WTC11 (cell line): ENCODE data around the gene FYN. TPM values are rescaled to one million over a fixed set of nuclear protein-coding genes. Genes with fewer than 3 reads are reported as not detected.

Source experiments
- ATAC-seq: fragments of 200-7000 bp; cut with Tn5 transposase; 2 replicates; pipeline ENCODE4 v1.10.0; 2021; ENCODE audit warnings: mild to moderate bottlenecking, moderate library complexity
- CTCF ChIA-PET: fragments of 300-600 bp; sonication (Branson Sonifier 250); formaldehyde crosslinking; loops from one replicate; lab custom pipeline; 2021; ENCODE audit warnings: antibody characterized with exemption; lab: Charles Lee
- POLR2A ChIA-PET: fragments of 350-600 bp; sonication (Branson Sonifier 250); formaldehyde crosslinking; loops from one replicate; lab custom pipeline; 2021; ENCODE audit warnings: antibody characterized with exemption; lab: Charles Lee
- DNase-seq: peaks from one replicate; pipeline ENCODE4 v3.0.0; 2021; ENCODE audit warnings: low spot score
- H3K27ac Mint-ChIP-seq: 2 replicates; pipeline ENCODE4 v1.8.0; 2021; ENCODE audit warnings: mixed read lengths
- H3K27me3 Mint-ChIP-seq: 2 replicates; pipeline ENCODE4 v1.8.0; 2021; ENCODE audit warnings: low read depth, mild to moderate bottlenecking, moderate library complexity, mixed read lengths
- H3K36me3 Mint-ChIP-seq: 2 replicates; pipeline ENCODE4 v1.8.0; 2021; ENCODE audit warnings: mixed read lengths
- H3K4me1 Mint-ChIP-seq: 2 replicates; pipeline ENCODE4 v1.8.0; 2022; ENCODE audit warnings: mixed read lengths
- H3K4me3 Mint-ChIP-seq: 2 replicates; pipeline ENCODE4 v1.8.0; 2021; ENCODE audit warnings: mild to moderate bottlenecking, moderate library complexity, mixed read lengths
- H3K9me3 Mint-ChIP-seq: 2 replicates; pipeline ENCODE4 v1.8.0; 2021; ENCODE audit warnings: mixed read lengths
- CBFB ChIP-seq: sonication (generic); formaldehyde crosslinking; IDR thresholded peaks from 2 replicates; pipeline ENCODE4 v1.8.1; 2022; ENCODE audit warnings: mild to moderate bottlenecking, low read depth, missing genetic modification reagents
- ELF4 ChIP-seq: sonication (generic); formaldehyde crosslinking; IDR thresholded peaks from 2 replicates; pipeline ENCODE4 v1.8.1; 2022; ENCODE audit warnings: low read depth, mild to moderate bottlenecking, moderate library complexity, missing genetic modification reagents
- EMX1 ChIP-seq: fragments of 250-450 bp; sonication (Bioruptor Pico); IDR thresholded peaks from 2 replicates; pipeline ENCODE4 v1.8.0; 2021; ENCODE audit warnings: mild to moderate bottlenecking
- FOXK1 ChIP-seq: sonication (generic); formaldehyde crosslinking; IDR thresholded peaks from 2 replicates; pipeline ENCODE4 v1.8.0; 2022; ENCODE audit warnings: mild to moderate bottlenecking, moderate library complexity, missing genetic modification reagents
- JAZF1 ChIP-seq: fragments of 250-450 bp; sonication (Bioruptor Pico); IDR thresholded peaks from 2 replicates; pipeline ENCODE4 v1.9.0; 2021; ENCODE audit warnings: moderate library complexity, mild to moderate bottlenecking, inconsistent platforms
- MXD4 ChIP-seq: fragments of 250-450 bp; sonication (Bioruptor Pico); IDR thresholded peaks from 2 replicates; pipeline ENCODE4 v1.8.0; 2021; ENCODE audit warnings: mild to moderate bottlenecking, moderate library complexity, borderline replicate concordance
- NFATC4 ChIP-seq: fragments of 250-450 bp; sonication (Bioruptor Pico); IDR thresholded peaks from 2 replicates; pipeline ENCODE4 v1.9.0; 2021; ENCODE audit warnings: mild to moderate bottlenecking
- OVOL2 ChIP-seq: fragments of 250-450 bp; sonication (Bioruptor Pico); IDR thresholded peaks from 2 replicates; pipeline ENCODE4 v1.9.0; 2021; ENCODE audit warnings: mild to moderate bottlenecking, borderline replicate concordance
- PRRX2 ChIP-seq: fragments of 250-450 bp; sonication (Bioruptor Pico); IDR thresholded peaks from 2 replicates; pipeline ENCODE4 v1.8.0; 2021; ENCODE audit warnings: mild to moderate bottlenecking
- RORB ChIP-seq: fragments of 250-450 bp; sonication (Bioruptor Pico); IDR thresholded peaks from 2 replicates; pipeline ENCODE4 v1.9.0; 2021; ENCODE audit warnings: mild to moderate bottlenecking
- TCF7 ChIP-seq: sonication (generic); formaldehyde crosslinking; IDR thresholded peaks from 2 replicates; pipeline ENCODE4 v1.8.0; 2022; ENCODE audit warnings: mild to moderate bottlenecking, low read depth, missing genetic modification reagents, moderate library complexity
- ZNF232 ChIP-seq: sonication (generic); formaldehyde crosslinking; IDR thresholded peaks from 2 replicates; pipeline ENCODE4 v1.8.0; 2022; ENCODE audit warnings: mild to moderate bottlenecking, missing genetic modification reagents
- ZNF263 ChIP-seq: sonication (generic); formaldehyde crosslinking; IDR thresholded peaks from 2 replicates; pipeline ENCODE4 v1.8.1; 2022; ENCODE audit warnings: low read depth, mild to moderate bottlenecking, moderate library complexity, missing genetic modification reagents
- ZNF423 ChIP-seq: fragments of 250-450 bp; sonication (Bioruptor Pico); IDR thresholded peaks from 2 replicates; pipeline ENCODE4 v2.1.2; 2022; ENCODE audit warnings: mild to moderate bottlenecking, moderate library complexity
- total RNA-seq: library from RNA; stranded (reverse); gene quantifications from 3 replicates; pipeline ENCODE4 v1.2.3, GENCODE V29; 2021
- TF ChIP-seq, protein P1 (sequence below): fragments of 250-450 bp; sonication (Bioruptor Pico); IDR thresholded peaks from 2 replicates; pipeline ENCODE4 v1.9.0; 2021; ENCODE audit warnings: moderate library complexity, mild to moderate bottlenecking, inconsistent platforms, borderline replicate concordance
- TF ChIP-seq, protein P2 (sequence below): fragments of 250-450 bp; sonication (Bioruptor Pico); IDR thresholded peaks from 2 replicates; pipeline ENCODE4 v1.8.0; 2021; ENCODE audit warnings: mild to moderate bottlenecking
- TF ChIP-seq, protein P3 (sequence below): sonication (generic); formaldehyde crosslinking; IDR thresholded peaks from 2 replicates; pipeline ENCODE4 v1.8.0; 2022; ENCODE audit warnings: missing genetic modification reagents
- TF ChIP-seq, protein P4 (sequence below): sonication (generic); formaldehyde crosslinking; IDR thresholded peaks from 2 replicates; pipeline ENCODE4 v1.8.0; 2022; ENCODE audit warnings: mild to moderate bottlenecking, missing genetic modification reagents
- TF ChIP-seq, protein P5 (sequence below): sonication (generic); formaldehyde crosslinking; IDR thresholded peaks from 2 replicates; pipeline ENCODE4 v1.8.1; 2023; ENCODE audit warnings: mild to moderate bottlenecking, missing genetic modification reagents
- TF ChIP-seq, protein P6 (sequence below): fragments of 200-600 bp; IDR thresholded peaks from 2 replicates; pipeline ENCODE4 v1.8.0; 2022; ENCODE audit warnings: antibody characterized with exemption
- TF ChIP-seq, protein P7 (sequence below): sonication (generic); formaldehyde crosslinking; IDR thresholded peaks from 2 replicates; pipeline ENCODE4 v1.8.1; 2023; ENCODE audit warnings: mild to moderate bottlenecking, moderate library complexity, missing genetic modification reagents
- TF ChIP-seq, protein P8 (sequence below): sonication (generic); formaldehyde crosslinking; IDR thresholded peaks from 2 replicates; pipeline ENCODE4 v1.8.1; 2023; ENCODE audit warnings: mild to moderate bottlenecking, missing genetic modification reagents, moderate library complexity

FYN gene
- total RNA-seq, 1 experiment from 2014 or later = 63.9 TPM

DNA sequence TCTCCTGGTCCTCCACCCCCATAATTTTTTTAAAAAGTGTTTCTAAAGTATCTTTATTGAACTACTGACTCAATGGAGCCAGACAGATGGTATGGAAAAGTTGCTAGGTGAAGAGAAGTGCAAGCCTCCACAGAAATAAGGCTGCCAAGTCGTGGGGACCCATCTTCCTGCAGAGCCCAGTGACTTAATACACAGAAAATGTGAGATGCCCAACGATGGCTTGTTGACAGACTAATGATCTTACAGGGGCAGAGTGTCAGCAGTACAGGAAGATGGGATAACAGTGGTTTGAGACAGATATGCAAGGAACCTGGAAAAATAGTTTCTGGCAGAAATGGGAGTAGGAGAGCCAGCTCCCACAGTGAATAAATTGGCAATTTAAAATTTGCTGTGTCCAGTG is 43.3 kb downstream of the FYN start:
- Mint-ChIP-seq H3K27ac (peak overlapping the region; percentile 12; the same call in 1 of the 2 replicates), H3K4me3 (no peak overlapping the region), H3K36me3 (no peaks in the 10 kb centered on the region), H3K4me1 (no peaks in the 10 kb centered on the region), H3K9me3 (no peaks in the 10 kb centered on the region), H3K27me3 (no peaks in the 10 kb centered on the region; the same call in 1 of the 2 replicates)
- ChIA-PET POLR2A (interaction anchor here (1.0 kb wide), 1 partner anchor 36 kb away, joined by 3 read pairs; no protein-coding TSS in a partner anchor), CTCF (no interaction called here)
- DNase-seq (no peak), ATAC-seq (no peak)
- TF ChIP-seq ZNF423 (CRISPR knock-in tag) (no peak), FOXK1 (CRISPR knock-in tag) (no peak), ZNF263 (CRISPR knock-in tag) (no peak), ZNF232 (CRISPR knock-in tag) (no peak), OVOL2 (CRISPR knock-in tag) (no peak), JAZF1 (CRISPR knock-in tag) (no peak), EMX1 (CRISPR knock-in tag) (no peak), RORB (no peak), TCF7 (CRISPR knock-in tag) (no peak), PRRX2 (CRISPR knock-in tag) (no peak)
- TF ChIP-seq, protein P1, sequence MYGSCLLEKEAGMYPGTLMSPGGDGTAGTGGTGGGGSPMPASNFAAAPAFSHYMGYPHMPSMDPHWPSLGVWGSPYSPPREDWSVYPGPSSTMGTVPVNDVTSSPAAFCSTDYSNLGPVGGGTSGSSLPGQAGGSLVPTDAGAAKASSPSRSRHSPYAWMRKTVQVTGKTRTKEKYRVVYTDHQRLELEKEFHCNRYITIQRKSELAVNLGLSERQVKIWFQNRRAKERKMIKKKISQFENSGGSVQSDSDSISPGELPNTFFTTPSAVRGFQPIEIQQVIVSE (CRISPR knock-in tag) = no peak
- TF ChIP-seq, protein P2, sequence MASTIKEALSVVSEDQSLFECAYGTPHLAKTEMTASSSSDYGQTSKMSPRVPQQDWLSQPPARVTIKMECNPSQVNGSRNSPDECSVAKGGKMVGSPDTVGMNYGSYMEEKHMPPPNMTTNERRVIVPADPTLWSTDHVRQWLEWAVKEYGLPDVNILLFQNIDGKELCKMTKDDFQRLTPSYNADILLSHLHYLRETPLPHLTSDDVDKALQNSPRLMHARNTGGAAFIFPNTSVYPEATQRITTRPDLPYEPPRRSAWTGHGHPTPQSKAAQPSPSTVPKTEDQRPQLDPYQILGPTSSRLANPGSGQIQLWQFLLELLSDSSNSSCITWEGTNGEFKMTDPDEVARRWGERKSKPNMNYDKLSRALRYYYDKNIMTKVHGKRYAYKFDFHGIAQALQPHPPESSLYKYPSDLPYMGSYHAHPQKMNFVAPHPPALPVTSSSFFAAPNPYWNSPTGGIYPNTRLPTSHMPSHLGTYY (CRISPR knock-in tag) = no peak
- TF ChIP-seq, protein P3, sequence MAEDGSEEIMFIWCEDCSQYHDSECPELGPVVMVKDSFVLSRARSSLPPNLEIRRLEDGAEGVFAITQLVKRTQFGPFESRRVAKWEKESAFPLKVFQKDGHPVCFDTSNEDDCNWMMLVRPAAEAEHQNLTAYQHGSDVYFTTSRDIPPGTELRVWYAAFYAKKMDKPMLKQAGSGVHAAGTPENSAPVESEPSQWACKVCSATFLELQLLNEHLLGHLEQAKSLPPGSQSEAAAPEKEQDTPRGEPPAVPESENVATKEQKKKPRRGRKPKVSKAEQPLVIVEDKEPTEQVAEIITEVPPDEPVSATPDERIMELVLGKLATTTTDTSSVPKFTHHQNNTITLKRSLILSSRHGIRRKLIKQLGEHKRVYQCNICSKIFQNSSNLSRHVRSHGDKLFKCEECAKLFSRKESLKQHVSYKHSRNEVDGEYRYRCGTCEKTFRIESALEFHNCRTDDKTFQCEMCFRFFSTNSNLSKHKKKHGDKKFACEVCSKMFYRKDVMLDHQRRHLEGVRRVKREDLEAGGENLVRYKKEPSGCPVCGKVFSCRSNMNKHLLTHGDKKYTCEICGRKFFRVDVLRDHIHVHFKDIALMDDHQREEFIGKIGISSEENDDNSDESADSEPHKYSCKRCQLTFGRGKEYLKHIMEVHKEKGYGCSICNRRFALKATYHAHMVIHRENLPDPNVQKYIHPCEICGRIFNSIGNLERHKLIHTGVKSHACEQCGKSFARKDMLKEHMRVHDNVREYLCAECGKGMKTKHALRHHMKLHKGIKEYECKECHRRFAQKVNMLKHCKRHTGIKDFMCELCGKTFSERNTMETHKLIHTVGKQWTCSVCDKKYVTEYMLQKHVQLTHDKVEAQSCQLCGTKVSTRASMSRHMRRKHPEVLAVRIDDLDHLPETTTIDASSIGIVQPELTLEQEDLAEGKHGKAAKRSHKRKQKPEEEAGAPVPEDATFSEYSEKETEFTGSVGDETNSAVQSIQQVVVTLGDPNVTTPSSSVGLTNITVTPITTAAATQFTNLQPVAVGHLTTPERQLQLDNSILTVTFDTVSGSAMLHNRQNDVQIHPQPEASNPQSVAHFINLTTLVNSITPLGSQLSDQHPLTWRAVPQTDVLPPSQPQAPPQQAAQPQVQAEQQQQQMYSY (CRISPR knock-in tag) = no peak
- TF ChIP-seq, protein P4, sequence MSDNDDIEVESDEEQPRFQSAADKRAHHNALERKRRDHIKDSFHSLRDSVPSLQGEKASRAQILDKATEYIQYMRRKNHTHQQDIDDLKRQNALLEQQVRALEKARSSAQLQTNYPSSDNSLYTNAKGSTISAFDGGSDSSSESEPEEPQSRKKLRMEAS (CRISPR knock-in tag) = no peak
- TF ChIP-seq, protein P5, sequence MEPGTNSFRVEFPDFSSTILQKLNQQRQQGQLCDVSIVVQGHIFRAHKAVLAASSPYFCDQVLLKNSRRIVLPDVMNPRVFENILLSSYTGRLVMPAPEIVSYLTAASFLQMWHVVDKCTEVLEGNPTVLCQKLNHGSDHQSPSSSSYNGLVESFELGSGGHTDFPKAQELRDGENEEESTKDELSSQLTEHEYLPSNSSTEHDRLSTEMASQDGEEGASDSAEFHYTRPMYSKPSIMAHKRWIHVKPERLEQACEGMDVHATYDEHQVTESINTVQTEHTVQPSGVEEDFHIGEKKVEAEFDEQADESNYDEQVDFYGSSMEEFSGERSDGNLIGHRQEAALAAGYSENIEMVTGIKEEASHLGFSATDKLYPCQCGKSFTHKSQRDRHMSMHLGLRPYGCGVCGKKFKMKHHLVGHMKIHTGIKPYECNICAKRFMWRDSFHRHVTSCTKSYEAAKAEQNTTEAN (CRISPR knock-in tag) = no peak

DNA sequence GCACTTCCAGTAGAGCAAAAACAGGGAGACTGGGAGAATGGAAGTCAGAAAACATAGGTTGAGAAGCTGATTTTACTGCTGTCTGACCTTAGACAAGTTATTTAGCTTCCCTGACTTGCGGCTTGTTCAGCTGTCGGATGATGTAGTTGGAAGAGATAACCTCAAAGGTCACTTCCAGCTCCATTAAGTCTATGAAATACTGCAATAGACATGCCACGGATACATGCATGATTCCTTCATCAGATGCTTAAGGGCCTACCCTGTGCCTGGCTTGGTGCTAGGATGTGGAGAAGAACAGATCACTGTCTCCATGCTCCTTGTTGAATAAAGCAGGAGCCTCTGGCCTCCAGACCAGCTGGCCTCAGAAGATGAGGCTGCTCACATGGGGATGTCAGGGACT is 43.7 kb downstream of the FYN start:
- Mint-ChIP-seq H3K27ac (no peak overlapping the region), H3K9me3 (no peaks in the 10 kb centered on the region), H3K4me1 (no peaks in the 10 kb centered on the region), H3K4me3 (no peak overlapping the region), H3K36me3 (no peaks in the 10 kb centered on the region), H3K27me3 (no peaks in the 10 kb centered on the region; the same call in 1 of the 2 replicates)
- ATAC-seq (no peak), DNase-seq (no peak)
- ChIA-PET CTCF (interaction anchor here (0.6 kb wide), 1 partner anchor 188 kb away, joined by 3 read pairs; no protein-coding TSS in a partner anchor), POLR2A (interaction anchor here (1.0 kb wide), 1 partner anchor 37 kb away, joined by 3 read pairs; no protein-coding TSS in a partner anchor)
- TF ChIP-seq NFATC4 (CRISPR knock-in tag) (no peak), MXD4 (no peak), CBFB (CRISPR knock-in tag) (no peak), ELF4 (CRISPR knock-in tag) (no peak)
- TF ChIP-seq, protein P6, sequence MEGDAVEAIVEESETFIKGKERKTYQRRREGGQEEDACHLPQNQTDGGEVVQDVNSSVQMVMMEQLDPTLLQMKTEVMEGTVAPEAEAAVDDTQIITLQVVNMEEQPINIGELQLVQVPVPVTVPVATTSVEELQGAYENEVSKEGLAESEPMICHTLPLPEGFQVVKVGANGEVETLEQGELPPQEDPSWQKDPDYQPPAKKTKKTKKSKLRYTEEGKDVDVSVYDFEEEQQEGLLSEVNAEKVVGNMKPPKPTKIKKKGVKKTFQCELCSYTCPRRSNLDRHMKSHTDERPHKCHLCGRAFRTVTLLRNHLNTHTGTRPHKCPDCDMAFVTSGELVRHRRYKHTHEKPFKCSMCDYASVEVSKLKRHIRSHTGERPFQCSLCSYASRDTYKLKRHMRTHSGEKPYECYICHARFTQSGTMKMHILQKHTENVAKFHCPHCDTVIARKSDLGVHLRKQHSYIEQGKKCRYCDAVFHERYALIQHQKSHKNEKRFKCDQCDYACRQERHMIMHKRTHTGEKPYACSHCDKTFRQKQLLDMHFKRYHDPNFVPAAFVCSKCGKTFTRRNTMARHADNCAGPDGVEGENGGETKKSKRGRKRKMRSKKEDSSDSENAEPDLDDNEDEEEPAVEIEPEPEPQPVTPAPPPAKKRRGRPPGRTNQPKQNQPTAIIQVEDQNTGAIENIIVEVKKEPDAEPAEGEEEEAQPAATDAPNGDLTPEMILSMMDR = no peak
- TF ChIP-seq, protein P7, sequence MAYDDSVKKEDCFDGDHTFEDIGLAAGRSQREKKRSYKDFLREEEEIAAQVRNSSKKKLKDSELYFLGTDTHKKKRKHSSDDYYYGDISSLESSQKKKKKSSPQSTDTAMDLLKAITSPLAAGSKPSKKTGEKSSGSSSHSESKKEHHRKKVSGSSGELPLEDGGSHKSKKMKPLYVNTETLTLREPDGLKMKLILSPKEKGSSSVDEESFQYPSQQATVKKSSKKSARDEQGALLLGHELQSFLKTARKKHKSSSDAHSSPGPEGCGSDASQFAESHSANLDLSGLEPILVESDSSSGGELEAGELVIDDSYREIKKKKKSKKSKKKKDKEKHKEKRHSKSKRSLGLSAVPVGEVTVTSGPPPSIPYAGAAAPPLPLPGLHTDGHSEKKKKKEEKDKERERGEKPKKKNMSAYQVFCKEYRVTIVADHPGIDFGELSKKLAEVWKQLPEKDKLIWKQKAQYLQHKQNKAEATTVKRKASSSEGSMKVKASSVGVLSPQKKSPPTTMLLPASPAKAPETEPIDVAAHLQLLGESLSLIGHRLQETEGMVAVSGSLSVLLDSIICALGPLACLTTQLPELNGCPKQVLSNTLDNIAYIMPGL = no peak
- TF ChIP-seq, protein P8, sequence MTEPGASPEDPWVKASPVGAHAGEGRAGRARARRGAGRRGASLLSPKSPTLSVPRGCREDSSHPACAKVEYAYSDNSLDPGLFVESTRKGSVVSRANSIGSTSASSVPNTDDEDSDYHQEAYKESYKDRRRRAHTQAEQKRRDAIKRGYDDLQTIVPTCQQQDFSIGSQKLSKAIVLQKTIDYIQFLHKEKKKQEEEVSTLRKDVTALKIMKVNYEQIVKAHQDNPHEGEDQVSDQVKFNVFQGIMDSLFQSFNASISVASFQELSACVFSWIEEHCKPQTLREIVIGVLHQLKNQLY (CRISPR knock-in tag) = no peak
- TF ChIP-seq, protein P5 (CRISPR knock-in tag) = no peak
